GM19468 (cell line): ENCODE data around the gene CABP7.

Source experiments
- ATAC-seq: cut with Tn5 transposase; IDR thresholded peaks from one replicate; pipeline ENCODE4 v1.9.1; 2021; ENCODE audit warnings: mild to moderate bottlenecking, moderate library complexity, moderate number of reproducible peaks; ENCODE audit not compliant: unreplicated experiment; ENCODE audit errors: extremely low read depth

CABP7 gene

GRCh38 chr22:29701155-29701999 is 18.4 kb upstream of the CABP7 start:
- ATAC-seq: no peak

GRCh38 chr22:29702000-29702930 is 17.5 kb upstream of the CABP7 start:
- ATAC-seq: no peak

- no peak for ATAC-seq
Measured at GRCh38 chr22:29702931-29703501, 16.8 kb upstream of the CABP7 start.

DNA sequence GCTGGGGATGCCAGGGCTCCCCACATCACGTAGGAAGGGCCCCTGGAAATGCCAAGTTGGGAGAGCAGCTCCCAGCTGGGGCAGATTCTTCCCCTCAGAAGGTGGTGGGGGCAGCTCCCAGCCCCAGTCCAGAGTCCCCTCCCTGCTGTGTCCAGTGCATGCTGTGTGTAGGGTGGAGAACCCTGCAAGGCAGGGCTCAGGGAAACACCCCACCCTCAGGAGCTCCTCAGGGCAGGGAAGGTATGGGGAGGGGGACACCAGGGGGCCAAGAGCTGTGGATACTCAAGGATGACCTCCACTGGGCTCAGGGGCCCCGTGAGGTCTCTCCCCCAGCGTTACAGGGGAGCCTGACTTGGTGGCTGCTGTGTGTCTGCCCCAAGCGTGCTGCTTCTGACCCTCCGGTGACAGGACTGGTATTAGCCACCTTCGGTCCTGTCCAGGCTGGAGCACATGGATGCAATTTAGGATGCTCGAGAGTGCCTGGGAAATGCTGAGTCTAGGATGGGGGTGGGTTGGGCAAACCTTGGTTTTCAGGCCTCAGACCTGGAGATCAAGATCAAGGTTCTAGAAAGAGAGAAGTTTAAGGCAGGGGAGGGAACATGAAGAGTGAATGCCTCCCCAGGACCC is 16.1 kb upstream of the CABP7 start:
- ATAC-seq: no peak

DNA sequence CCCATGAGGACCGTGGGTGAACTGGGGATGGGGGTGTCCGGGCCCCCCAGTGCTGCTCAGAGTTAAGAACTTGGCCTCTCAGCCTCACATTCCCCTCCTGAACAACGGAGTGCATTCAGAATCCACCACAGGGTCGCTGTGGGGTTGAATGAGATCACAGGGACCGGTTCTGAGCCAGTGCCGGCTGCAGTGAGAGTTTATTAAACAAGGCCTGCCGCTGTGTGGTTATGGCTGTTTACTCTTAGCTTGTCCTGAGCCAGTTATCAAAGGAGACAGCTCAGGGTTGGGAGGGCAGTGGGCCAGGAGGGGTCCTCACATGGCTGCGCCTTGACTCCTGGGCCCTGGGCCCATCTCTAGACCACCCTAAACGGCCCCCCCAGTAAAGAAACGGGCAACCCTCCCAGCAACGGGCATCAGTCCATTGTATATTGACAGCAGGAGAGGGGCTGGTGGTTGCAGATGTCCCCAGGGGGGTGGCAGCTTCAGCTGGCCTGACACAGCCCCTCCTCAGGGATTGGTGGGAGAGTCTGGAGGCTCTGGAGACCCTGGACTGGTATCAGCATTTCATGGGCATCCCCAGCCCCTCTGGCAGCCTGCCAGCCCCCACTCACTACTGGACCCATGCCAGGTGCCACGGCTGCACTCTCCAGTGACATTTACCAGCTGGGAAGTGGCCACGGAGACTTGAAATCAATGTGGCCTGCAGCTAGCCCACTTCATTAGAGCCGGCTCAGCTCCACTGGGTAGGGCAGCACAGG is 15.1 kb upstream of the CABP7 start:
- ATAC-seq: no peak

- no peak for ATAC-seq
Measured at GRCh38 chr22:29705651-29706050, 14.2 kb upstream of the CABP7 start.

DNA sequence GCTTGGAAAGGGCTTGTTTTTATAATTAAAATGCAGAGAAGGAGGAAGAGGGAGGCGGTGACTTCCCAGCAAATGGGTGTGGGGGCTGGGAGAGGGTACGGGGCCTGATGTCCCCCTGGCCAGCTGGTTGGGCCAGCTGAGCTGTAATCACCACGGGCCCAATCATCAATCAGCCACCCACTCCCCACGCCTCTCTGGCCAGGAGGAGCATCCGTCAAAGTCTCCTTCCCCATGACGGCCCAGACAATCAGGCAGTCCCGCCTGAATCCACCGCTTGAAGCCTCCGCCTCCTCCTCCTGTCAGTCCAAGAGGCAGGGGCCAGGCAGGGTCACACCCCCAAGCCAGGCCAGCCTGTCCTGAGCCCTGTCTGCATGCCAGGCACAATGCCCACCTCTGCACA is 13.3 kb upstream of the CABP7 start:
- no peak for ATAC-seq

GRCh38 chr22:29707010-29707409 is 12.8 kb upstream of the CABP7 start:
- no peak for ATAC-seq

GRCh38 chr22:29707471-29707870 is 12.3 kb upstream of the CABP7 start:
- ATAC-seq: no peak

DNA sequence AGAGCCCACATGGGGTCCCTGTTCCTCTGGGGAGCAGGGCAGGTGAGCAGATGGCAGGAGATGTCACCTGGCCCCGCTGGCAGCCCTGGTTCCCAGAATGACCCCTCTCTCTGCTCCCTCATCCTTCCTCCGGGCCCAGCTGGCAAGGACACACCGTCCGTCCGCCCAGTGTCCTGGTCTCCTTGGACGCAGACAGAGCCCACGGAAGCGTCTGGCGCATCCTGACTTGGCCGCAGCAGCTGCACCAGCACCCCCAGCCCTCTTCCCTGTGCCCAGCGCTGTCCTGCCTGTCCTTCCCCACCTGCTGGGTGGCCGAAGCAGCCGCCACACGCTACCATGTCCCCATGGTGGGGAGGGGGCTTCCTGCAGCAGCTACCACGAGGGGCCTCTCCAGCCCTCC is 9.6 kb upstream of the CABP7 start:
- no peak for ATAC-seq

- no peak for ATAC-seq
Measured at GRCh38 chr22:29710922-29711593, 8.7 kb upstream of the CABP7 start.

GRCh38 chr22:29712119-29712518 is 7.7 kb upstream of the CABP7 start:
- no peak for ATAC-seq

DNA sequence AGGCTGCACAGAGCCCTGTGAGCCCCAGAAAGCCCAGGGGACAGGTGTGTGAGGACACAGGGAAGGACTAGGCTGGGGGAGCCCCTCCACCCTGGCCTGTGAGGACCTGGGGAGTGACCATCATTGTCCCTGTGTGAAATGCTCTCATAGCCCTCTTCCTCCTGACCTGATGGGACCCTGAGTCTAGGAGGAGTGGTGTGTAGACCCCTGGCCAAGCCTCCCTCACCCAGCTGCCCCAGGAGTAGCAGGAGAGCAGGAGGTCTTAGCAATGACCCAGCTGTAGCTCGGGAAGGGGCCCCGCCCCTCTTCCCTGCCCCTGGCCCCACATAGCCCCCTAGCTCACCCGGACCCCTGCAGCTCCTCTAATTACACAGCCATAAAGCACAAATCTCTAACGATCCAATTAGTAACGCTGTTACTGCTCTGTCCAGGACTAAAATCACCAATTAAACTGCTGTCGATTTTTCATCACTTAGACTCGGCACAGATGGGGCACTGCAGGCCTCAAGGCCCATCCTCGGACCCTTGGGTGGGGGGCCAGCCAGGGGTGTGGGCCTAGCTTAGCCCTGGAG is 6.6 kb upstream of the CABP7 start:
- no peak for ATAC-seq

DNA sequence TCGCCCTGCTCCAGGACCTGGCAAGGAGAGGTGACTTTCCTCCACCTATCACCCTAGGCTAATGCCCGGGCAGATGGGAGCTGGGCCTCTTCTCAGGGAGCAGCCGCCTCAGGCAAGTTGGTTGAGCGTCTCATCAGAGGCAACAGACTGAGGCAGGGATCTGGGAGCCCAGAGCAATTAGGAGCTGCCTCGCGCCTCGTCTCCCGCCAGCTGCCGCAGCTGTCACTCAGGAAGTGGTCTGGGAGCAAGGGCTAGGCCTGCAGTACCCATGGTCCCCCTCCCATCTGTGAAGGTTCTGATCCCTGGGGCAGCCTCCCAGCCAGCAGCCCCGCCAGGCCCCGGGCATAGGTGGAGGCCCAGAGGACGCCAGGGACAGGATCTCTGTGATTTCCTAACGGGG is 4.6 kb upstream of the CABP7 start:
- no peak for ATAC-seq

DNA sequence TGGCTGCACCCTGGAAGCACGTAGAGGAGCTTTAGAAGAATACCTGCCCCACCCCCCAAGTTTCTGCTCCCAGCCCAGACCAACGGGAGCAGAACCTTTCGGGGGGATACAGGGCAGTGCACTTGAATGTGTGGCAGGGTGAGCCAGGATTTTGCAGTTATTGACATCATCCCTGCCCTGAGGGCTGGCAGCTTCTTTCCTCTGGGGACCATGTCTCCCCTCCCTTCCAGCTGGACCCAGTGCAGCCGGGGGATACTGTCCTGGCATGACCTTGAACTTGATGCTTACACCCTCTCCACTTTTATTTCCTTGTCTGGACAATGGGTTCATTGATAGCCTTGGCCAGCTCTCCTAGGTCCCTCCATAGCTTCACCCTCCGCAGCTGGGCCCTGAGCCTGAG is 4.1 kb upstream of the CABP7 start:
- no peak for ATAC-seq

DNA sequence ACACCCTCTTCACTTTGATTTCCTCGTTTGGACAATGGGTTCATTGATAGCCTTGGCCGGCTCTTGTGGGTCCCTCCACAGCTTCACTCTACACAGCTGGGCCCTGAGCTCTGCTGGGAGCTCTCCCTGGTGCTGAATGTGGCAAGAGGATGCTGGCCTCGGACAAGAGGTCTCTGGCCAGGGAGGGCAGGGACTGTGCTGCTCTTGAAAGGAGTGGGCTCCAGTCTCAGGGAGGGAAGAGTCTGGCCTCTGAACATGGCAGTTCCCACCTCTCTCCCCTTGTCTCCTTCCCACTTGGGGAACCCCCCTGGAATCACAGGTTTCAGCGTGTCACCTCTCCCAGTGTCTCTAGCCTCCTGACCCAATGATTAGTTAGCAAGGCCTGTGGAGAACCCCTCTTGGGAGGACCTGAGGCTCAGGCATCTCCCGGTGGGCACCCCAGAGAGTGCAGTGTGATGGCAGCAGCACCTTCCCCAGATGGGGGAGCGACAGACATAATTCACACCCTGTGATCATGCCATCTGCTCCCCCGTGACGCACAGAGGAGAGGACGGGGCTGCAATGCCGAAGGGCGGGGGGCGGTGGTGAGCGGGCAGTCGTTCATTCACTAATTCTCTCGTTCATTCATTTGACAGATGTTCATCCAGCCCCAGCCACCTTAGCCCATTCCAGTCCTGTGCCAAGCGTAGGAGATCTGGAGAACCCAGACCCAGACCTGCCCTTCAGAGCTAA is 2.8 kb upstream of the CABP7 start:
- no peak for ATAC-seq

DNA sequence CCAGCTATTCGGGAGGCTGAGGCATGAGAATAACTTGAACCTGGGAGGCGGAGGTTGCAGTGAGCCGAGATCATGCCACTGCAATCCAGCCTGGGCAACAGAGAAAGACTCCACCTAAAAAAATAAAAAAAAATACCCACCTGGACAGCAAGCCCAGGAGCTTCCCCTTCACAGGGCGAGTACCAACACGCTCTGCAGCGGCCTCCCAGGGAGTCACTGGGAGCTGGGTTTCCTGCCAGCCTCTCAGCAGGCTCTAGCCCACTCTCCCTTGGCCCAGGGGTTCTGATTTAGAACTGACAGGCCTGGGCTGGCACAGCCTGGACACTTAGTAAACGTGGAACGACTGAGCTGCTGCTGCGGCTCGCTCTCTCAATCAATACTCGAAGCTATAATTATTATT is 2.0 kb upstream of the CABP7 start:
- ATAC-seq: no peak
